GM23338 (cell line): ENCODE measurements around the gene RAB37. TPM values are rescaled to one million over a fixed set of nuclear protein-coding genes. Genes with fewer than 3 reads are reported as not detected.
A peak's percentile ranks its signal among the peaks of the same experiment; 100 is the strongest.

ENCODE experiments used
- ATAC-seq: fragments of 200-7000 bp; cut with Tn5 transposase; 3 replicates; pipeline ENCODE4 v1.9.1; 2020
- DNase-seq: peaks from one replicate; pipeline ENCODE4 v3.0.0-alpha.2; 2015; ENCODE audit warnings: low spot score
- H2AFZ ChIP-seq: fragments of 200-600 bp; sonication (generic); 2 replicates; pipeline ENCODE4 v1.8.0; 2016; ENCODE audit warnings: antibody characterized with exemption, mild to moderate bottlenecking, moderate library complexity
- H3F3A ChIP-seq: fragments of 200-600 bp; sonication (generic); replicated peaks from 2 replicates; pipeline ENCODE4 v1.8.0; 2017; ENCODE audit warnings: antibody characterized with exemption, mixed run types, low read depth
- H3K27ac ChIP-seq: fragments of 200-600 bp; sonication (generic); 2 replicates; pipeline ENCODE4 v1.6.1; 2016; ENCODE audit warnings: low read depth
- H3K27me3 ChIP-seq: fragments of 200-600 bp; sonication (generic); 2 replicates; pipeline ENCODE4 v1.8.0; 2016; ENCODE audit warnings: mild to moderate bottlenecking, mixed run types, moderate library complexity; ENCODE audit not compliant: insufficient read depth
- H3K36me3 ChIP-seq: fragments of 200-600 bp; sonication (generic); 2 replicates; pipeline ENCODE4 v1.8.0; 2016; ENCODE audit warnings: mild to moderate bottlenecking; ENCODE audit not compliant: insufficient read depth
- H3K4me1 ChIP-seq: fragments of 200-600 bp; sonication (generic); 2 replicates; pipeline ENCODE4 v1.8.0; 2016; ENCODE audit warnings: mild to moderate bottlenecking, moderate library complexity; ENCODE audit not compliant: insufficient read depth
- H3K4me2 ChIP-seq: fragments of 200-600 bp; sonication (generic); 2 replicates; pipeline ENCODE4 v1.7.1; 2017; ENCODE audit warnings: mixed run types
- H3K4me3 ChIP-seq: fragments of 200-600 bp; sonication (generic); 2 replicates; pipeline ENCODE4 v1.6.1; 2016; ENCODE audit warnings: mixed run types
- H3K79me2 ChIP-seq: fragments of 200-600 bp; sonication (generic); replicated peaks from 2 replicates; pipeline ENCODE4 v1.8.0; 2017; ENCODE audit warnings: mild to moderate bottlenecking; ENCODE audit not compliant: insufficient read depth
- H3K9me2 ChIP-seq: fragments of 200-600 bp; sonication (generic); 2 replicates; pipeline ENCODE4 v1.8.0; 2017; ENCODE audit not compliant: insufficient read depth
- H4K20me1 ChIP-seq: fragments of 200-600 bp; sonication (generic); replicated peaks from 2 replicates; pipeline ENCODE4 v1.8.0; 2017; ENCODE audit warnings: mild to moderate bottlenecking; ENCODE audit not compliant: insufficient read depth
- H3K27ac Mint-ChIP-seq: 2 replicates; pipeline ENCODE4 v1.8.0; 2020; ENCODE audit warnings: inconsistent platforms, mild to moderate bottlenecking, moderate library complexity, mixed read lengths
- H3K27me3 Mint-ChIP-seq: 3 replicates; pipeline ENCODE4 v1.8.0; 2022; ENCODE audit warnings: low read depth, mild to moderate bottlenecking, moderate library complexity, mixed read lengths, inconsistent platforms; ENCODE audit not compliant: insufficient read depth, poor library complexity
- H3K36me3 Mint-ChIP-seq: 3 replicates; pipeline ENCODE4 v1.8.0; 2021; ENCODE audit warnings: low read depth, mild to moderate bottlenecking, inconsistent platforms, moderate library complexity, mixed read lengths
- H3K4me1 Mint-ChIP-seq: 3 replicates; pipeline ENCODE4 v1.8.0; 2020; ENCODE audit warnings: mild to moderate bottlenecking, inconsistent platforms, mixed read lengths
- H3K4me3 Mint-ChIP-seq: 3 replicates; pipeline ENCODE4 v1.8.0; 2021; ENCODE audit warnings: moderate library complexity, mild to moderate bottlenecking, inconsistent platforms, mixed read lengths
- H3K9me3 Mint-ChIP-seq: 3 replicates; pipeline ENCODE4 v1.8.0; 2020; ENCODE audit warnings: moderate library complexity, mild to moderate bottlenecking, inconsistent platforms, mixed read lengths
- POLR2AphosphoS5 ChIP-seq: IDR thresholded peaks from 2 replicates; pipeline ENCODE4 v1.6.1; 2016; ENCODE audit warnings: antibody characterized with exemption, low read depth
- STAT1 ChIP-seq: IDR thresholded peaks from one replicate; pipeline ENCODE4 v1.6.1; 2016; ENCODE audit warnings: antibody characterized with exemption; ENCODE audit not compliant: unreplicated experiment
- ZNF114 ChIP-seq: fragments of 250-450 bp; sonication (Bioruptor Pico); IDR thresholded peaks from 2 replicates; pipeline ENCODE4 v1.5.0; 2020; ENCODE audit warnings: mild to moderate bottlenecking, moderate library complexity
- ZNF331 ChIP-seq: fragments of 250-450 bp; sonication (Bioruptor Pico); IDR thresholded peaks from 2 replicates; pipeline ENCODE4 v1.5.0; 2020; ENCODE audit warnings: low read depth, mild to moderate bottlenecking, moderate library complexity
- polyA plus RNA-seq: library from polyadenylated mRNA; unstranded; fragments of >200 nt; fragmentation: Nextera tagmentation; extraction: Ambion mirVana; gene quantifications from 2 replicates; pipeline ENCODE4 v1.2.1, GENCODE V29; 2016
- total RNA-seq: library from RNA; depleted of rRNA; stranded (reverse); fragments of >200 nt; shearing (Covaris generic); gene quantifications from 2 replicates; pipeline ENCODE4 v1.2.3, GENCODE V29; 2014
- TF ChIP-seq, protein P1 (sequence below), 2 experiments: fragments of 200-600 bp in 1 of 2; sonication (generic) in 1 of 2; conservative IDR thresholded peaks; 2 replicates each; pipeline versions ENCODE4 v1.5.1 to v1.6.1; 2016 to 2017; ENCODE audit warnings: antibody characterized with exemption in 2 of 2, low read depth in 2 of 2, mild to moderate bottlenecking in 2 of 2, moderate library complexity in 1 of 2
- TF ChIP-seq, protein P2 (sequence below): IDR thresholded peaks from 2 replicates; pipeline ENCODE4 v1.6.1; 2016; ENCODE audit warnings: antibody characterized with exemption
- TF ChIP-seq, protein P3 (sequence below): IDR thresholded peaks from one replicate; pipeline ENCODE4 v1.6.1; 2018; ENCODE audit warnings: antibody characterized with exemption; ENCODE audit not compliant: unreplicated experiment

Gene RAB37
- total and polyA plus RNA-seq, 2 experiments from 2014 or later = 3.3 to 5.2 TPM

DNA sequence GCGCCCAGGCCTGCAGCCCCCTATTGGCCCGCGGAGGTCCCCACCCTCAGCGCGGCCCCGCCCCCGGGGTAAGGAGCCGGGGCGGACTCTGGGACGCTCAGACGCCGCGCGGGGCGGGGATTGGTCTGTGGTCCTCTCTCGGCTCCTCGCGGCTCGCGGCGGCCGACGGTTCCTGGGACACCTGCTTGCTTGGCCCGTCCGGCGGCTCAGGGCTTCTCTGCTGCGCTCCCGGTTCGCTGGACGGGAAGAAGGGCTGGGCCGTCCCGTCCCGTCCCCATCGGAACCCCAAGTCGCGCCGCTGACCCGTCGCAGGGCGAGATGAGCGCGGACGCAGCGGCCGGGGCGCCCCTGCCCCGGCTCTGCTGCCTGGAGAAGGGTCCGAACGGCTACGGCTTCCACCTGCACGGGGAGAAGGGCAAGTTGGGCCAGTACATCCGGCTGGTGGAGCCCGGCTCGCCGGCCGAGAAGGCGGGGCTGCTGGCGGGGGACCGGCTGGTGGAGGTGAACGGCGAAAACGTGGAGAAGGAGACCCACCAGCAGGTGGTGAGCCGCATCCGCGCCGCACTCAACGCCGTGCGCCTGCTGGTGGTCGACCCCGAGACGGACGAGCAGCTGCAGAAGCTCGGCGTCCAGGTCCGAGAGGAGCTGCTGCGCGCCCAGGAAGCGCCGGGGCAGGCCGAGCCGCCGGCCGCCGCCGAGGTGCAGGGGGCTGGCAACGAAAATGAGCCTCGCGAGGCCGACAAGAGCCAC is 11.6 kb downstream of the RAB37 start, which contains the start of gene NHERF1:
TSS of gene NHERF1 (plus strand) at position 100 of the 750 bp plus-strand sequence. CDS start at position 319, 219 bp downstream.
- H3K4me3 ChIP-seq = peak within 1 kb of the TSS; percentile 94
- H3K36me3 Mint-ChIP-seq = peaks cover 16% of the 10 kb centered on the region
- TF ChIP-seq ZNF114 (CRISPR knock-in tag) = no peak
- TF ChIP-seq, protein P1, sequence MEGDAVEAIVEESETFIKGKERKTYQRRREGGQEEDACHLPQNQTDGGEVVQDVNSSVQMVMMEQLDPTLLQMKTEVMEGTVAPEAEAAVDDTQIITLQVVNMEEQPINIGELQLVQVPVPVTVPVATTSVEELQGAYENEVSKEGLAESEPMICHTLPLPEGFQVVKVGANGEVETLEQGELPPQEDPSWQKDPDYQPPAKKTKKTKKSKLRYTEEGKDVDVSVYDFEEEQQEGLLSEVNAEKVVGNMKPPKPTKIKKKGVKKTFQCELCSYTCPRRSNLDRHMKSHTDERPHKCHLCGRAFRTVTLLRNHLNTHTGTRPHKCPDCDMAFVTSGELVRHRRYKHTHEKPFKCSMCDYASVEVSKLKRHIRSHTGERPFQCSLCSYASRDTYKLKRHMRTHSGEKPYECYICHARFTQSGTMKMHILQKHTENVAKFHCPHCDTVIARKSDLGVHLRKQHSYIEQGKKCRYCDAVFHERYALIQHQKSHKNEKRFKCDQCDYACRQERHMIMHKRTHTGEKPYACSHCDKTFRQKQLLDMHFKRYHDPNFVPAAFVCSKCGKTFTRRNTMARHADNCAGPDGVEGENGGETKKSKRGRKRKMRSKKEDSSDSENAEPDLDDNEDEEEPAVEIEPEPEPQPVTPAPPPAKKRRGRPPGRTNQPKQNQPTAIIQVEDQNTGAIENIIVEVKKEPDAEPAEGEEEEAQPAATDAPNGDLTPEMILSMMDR (conservative IDR thresholded peaks at IDR 0.05; ENCODE audit: low read depth in 2 of 2) = peak in 1 of 2 experiments; percentile 37; a peak in 1 of 4 replicates
- TF ChIP-seq, protein P2, sequence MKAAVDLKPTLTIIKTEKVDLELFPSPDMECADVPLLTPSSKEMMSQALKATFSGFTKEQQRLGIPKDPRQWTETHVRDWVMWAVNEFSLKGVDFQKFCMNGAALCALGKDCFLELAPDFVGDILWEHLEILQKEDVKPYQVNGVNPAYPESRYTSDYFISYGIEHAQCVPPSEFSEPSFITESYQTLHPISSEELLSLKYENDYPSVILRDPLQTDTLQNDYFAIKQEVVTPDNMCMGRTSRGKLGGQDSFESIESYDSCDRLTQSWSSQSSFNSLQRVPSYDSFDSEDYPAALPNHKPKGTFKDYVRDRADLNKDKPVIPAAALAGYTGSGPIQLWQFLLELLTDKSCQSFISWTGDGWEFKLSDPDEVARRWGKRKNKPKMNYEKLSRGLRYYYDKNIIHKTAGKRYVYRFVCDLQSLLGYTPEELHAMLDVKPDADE = 0 out of 2 replicates have a peak, but pooled peaks have one; percentile 18
- TF ChIP-seq, protein P3, sequence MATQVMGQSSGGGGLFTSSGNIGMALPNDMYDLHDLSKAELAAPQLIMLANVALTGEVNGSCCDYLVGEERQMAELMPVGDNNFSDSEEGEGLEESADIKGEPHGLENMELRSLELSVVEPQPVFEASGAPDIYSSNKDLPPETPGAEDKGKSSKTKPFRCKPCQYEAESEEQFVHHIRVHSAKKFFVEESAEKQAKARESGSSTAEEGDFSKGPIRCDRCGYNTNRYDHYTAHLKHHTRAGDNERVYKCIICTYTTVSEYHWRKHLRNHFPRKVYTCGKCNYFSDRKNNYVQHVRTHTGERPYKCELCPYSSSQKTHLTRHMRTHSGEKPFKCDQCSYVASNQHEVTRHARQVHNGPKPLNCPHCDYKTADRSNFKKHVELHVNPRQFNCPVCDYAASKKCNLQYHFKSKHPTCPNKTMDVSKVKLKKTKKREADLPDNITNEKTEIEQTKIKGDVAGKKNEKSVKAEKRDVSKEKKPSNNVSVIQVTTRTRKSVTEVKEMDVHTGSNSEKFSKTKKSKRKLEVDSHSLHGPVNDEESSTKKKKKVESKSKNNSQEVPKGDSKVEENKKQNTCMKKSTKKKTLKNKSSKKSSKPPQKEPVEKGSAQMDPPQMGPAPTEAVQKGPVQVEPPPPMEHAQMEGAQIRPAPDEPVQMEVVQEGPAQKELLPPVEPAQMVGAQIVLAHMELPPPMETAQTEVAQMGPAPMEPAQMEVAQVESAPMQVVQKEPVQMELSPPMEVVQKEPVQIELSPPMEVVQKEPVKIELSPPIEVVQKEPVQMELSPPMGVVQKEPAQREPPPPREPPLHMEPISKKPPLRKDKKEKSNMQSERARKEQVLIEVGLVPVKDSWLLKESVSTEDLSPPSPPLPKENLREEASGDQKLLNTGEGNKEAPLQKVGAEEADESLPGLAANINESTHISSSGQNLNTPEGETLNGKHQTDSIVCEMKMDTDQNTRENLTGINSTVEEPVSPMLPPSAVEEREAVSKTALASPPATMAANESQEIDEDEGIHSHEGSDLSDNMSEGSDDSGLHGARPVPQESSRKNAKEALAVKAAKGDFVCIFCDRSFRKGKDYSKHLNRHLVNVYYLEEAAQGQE = peak; percentile 17
- no peak for TF ChIP-seq STAT1
- peak; percentile 98 for TF ChIP-seq POLR2AphosphoS5
- no peak for TF ChIP-seq ZNF331 (CRISPR knock-in tag)
- peaks cover 47% of the 10 kb centered on the region for H3K79me2 ChIP-seq
- H2AFZ ChIP-seq = peak within 1 kb of the TSS; percentile 63; the same call in 1 of the 2 replicates
- peak within 1 kb of the TSS; percentile 91 for H3K4me3 Mint-ChIP-seq
- H4K20me1 ChIP-seq = peaks cover 27% of the 10 kb centered on the region
- H3K4me2 ChIP-seq = peak within 1 kb of the TSS; percentile 95
- no peaks in the 10 kb centered on the region for H3K9me2 ChIP-seq
- peaks cover 38% of the 10 kb centered on the region for H3K27me3 Mint-ChIP-seq
- peak within 1 kb of the TSS; percentile 67; the same call in 1 of the 2 replicates for H3K27ac Mint-ChIP-seq
- no peaks in the 10 kb centered on the region for H3K36me3 ChIP-seq
- H3F3A ChIP-seq = peaks cover 6% of the 10 kb centered on the region; the same call in 1 of the 2 replicates
- ATAC-seq (peak; percentile 72), DNase-seq (peak; percentile 95)
- H3K4me1 ChIP-seq = peaks cover 55% of the 10 kb centered on the region
- peaks cover 68% of the 10 kb centered on the region for H3K4me1 Mint-ChIP-seq
- H3K27me3 ChIP-seq = no peaks in the 10 kb centered on the region
- H3K9me3 Mint-ChIP-seq = no peaks in the 10 kb centered on the region
- no peak within 1 kb of the TSS for H3K27ac ChIP-seq
